ENCODE results near the gene AIDA.
"Not testable (repeated sequence)": the region's sequence is repeated elsewhere in the genome, so short reads cannot be mapped to it uniquely, and the experiment has no call there.

AIDA gene

GRCh38 chr1:222711319-222712252 is 705 bp downstream of the AIDA start:
- DNase-seq: peak; percentile 77

DNA sequence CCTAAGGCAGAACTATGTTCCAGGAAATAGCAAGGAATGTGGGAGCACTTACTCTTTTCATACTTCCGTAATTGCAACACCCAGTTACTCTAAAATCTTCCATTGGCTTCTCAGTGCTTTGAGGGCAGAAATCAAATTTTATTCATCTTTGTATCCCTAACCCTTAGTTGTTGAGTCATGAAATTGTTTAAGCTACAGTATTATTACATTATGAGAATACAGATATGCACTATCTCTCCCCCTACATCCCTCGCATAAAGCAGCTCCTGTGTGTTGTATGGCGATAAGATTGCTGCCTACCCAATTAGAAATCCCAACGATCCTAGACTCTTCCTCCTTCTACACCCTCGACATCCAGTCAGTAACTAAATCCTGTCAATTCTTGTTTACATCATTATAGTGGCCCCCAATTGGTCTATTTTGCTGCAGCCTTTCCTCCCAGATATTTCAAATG is 2.6 kb downstream of the AIDA start:
- DNase-seq: no peak

- DNase-seq: no peak
Measured at GRCh38 chr1:222706815-222707214, 5.5 kb downstream of the AIDA start.

DNA sequence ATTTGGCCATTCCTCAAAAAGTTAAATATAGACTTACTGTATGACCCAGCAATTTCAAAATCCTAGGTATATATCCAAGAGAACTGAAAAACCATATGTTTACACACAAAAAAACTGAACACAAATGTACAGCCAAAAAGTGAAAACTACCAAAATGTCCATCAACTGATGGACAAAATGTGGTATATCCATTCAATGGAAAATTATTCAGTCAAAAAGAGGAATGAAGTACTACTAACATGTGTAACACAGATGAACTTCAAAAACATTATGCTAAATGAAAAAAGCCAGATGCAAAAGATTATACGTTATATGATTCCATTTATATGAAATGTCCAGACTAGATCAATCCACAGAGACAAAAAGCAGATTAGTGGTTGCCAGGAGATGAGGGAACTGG is 8.0 kb downstream of the AIDA start:
- DNase-seq: no peak

- no peak for DNase-seq
Measured at GRCh38 chr1:222702210-222702609, 10.1 kb downstream of the AIDA start.

DNA sequence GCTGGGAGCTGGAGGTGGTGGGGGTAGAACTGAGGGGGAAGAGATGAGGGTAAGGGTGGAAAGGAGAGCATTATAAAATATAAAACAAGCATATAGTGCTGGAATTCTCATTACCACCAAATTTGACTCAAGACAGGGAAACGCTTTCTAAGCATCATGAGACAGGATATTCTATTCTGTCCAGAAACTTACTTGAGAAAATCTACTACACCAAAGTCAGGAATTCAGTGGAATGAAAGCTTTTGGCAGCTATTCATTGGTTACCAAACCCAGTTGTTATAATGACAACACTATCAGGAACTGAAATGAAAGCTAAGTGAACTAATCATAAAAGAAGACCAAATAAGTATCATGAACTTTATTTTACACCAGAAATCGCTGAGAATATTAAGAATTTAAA is 14.5 kb downstream of the AIDA start:
- no peak for DNase-seq

GRCh38 chr1:222697203-222697602 is 15.1 kb downstream of the AIDA start:
- DNase-seq: no peak

DNA sequence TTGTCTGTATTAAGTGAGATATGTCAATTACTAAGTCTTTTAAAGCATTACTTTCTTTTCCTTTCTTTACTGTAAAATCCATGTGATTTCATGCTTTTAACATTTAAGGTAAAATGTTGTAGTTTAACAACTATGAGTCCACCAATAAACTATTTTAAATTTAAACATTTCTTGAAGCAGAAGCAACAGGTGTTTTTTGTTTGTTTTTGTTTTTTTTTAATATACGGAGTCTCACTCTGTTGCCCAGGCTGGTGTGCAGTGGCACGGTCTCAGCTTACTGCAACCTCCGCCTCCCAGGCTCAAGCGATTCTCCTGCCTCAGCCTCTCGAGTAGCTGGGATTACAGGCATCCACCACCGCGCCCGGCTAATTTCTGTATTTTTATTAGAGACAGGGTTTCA is 15.6 kb downstream of the AIDA start:
- no peak for DNase-seq

DNA sequence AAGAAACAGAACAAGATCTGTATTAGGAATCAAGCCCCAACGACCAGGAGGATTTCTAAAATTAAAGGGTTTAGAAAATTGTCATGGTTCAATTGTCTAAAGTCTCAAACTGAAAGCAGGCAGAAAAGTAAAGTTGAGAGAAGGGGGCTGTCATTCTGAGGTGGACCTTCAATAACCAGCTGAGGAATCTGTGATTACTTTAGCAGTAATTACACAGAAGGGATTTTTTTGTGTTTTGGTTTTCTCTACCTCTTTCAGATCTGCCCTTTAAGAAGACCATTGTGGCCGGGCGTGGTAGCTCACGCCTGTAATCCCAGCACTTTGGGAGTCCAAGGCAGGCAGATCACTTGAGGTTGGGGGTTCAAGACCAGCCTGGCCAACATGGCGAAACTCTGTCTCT is 17.4 kb downstream of the AIDA start:
- no peak for DNase-seq

DNA sequence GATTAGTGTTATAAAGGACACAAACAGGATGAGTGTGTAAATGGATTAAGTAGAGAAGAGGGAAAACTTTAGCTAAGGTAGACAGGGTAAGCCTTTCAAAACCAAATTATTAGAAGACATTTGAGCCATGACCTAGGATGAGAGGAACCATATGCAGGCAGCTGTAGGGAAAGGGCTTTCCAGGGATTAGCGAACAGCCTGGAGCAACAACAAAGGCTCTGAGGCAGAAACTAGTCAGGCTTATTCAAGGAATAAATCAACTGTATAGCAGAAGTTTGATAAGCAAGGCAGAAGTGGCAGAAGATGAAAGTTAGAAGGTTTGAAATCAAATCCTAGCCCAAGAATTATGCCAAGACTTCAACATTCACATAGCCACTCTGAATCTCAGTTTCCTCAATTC is 21.3 kb downstream of the AIDA start:
- no peak for DNase-seq

DNA sequence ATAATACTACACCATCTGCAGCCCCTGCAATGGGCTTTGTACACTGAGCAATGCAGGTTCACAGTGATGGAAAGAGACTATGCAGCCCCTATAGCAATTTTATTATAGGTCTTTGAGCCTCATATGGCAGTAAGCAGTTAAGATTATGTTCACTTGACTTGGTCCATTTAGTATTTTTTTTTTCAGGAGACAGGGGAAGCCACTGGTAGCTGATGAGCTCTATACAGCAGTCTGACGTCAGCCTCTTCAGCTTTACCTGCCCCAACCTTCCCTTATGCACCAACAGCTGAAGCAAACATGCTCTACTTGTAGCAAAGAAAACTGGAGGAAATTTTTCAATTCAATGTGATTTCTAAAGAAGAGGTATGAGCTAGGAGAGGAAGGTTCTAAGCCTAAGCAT is 32.2 kb downstream of the AIDA start:
- DNase-seq: no peak

GRCh38 chr1:222670110-222670509 is 42.2 kb downstream of the AIDA start:
- no peak for DNase-seq

GRCh38 chr1:222669107-222669506 is 43.2 kb downstream of the AIDA start:
- not testable (repeated sequence) for DNase-seq

GRCh38 chr1:222668184-222668583 is 44.1 kb downstream of the AIDA start:
- not testable (repeated sequence) for DNase-seq

DNA sequence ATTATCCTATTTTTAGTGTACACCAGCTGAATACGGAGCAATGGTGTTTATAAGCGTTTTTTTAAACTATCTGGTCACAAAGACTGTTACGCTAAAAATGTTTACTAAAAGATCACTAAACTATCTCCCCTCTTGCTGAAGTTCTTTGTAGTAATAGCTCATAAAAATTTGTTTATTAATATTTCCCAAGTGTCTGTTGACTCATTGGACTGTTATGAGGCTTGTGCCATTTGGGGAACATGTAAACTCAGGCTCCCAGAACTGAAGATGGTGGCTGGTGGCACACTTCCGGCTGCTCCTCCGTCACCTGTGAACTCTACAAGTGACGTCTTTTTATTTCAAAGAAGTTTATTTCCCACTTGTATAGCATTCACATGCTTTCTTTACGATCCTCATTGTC is 46.3 kb downstream of the AIDA start:
- no peak for DNase-seq

DNA sequence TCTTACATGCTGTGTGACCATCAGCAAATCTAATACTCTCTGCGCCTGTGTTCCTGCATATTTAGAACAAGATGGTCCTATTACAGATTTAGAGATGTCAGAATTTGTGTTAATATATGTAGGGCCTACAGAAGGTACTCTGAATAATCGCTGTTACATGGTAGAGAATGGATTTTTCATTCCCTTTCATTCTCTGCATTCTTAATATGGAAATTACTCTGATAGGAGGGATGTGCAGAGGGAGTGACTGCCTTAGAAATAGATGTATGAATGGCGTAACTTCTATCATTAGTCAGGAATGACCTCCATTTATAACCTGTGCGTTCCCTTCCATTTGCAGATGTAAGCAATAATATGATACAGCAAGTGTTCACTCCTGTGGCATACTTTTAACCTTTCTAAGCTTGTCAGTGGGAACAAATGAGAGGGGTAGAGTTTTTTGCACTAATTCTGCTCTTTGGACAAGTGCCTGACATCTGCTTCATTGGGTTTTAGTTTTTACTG is 48.8 kb downstream of the AIDA start:
- no peak for DNase-seq

DNA sequence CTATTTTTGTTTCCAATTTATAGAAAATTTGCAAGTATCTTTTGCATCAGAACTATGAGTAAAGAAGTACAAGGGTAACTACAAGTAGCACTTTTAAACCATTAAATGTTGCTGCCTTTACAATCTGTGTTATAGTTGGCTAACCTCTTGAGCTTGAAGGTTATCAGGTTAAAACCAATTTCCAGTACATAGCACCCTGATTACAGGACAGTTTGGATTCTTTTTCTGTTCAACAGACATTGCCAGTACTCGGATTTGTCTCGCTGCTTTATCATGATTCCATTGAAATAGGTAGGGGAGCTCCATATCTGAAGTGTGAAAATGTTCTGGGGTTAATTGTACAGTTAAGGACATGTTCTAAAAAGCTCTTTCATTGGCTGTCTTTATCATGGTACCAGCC is 54.4 kb downstream of the AIDA start:
- no peak for DNase-seq

GRCh38 chr1:222656391-222657155 is 55.7 kb downstream of the AIDA start:
- DNase-seq: no peak

DNA sequence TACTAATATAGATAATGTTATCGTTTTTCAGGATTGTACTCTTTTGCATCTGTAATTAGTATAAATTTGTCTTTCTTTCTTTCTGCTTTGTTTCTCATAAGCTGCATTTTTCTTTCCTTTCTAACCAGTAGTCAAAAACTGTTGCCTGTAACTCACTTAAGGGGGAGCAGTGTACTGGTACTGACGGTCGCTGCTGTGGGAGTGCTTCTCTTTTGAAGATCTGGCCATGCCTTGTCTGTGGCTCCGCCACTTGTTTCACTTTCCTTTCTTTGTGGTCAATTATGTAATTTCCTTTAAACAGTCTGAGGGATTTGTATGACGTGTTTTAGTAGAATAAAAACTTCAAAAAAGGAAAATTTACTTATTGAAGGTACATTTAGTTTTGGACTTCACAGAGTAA is 57.4 kb downstream of the AIDA start:
- peak; percentile 86 for DNase-seq

GRCh38 chr1:222653178-222653827 is 59.0 kb downstream of the AIDA start:
- DNase-seq: peak; percentile 83

- DNase-seq: no peak
Measured at GRCh38 chr1:222652676-222653075, 59.6 kb downstream of the AIDA start.

DNA sequence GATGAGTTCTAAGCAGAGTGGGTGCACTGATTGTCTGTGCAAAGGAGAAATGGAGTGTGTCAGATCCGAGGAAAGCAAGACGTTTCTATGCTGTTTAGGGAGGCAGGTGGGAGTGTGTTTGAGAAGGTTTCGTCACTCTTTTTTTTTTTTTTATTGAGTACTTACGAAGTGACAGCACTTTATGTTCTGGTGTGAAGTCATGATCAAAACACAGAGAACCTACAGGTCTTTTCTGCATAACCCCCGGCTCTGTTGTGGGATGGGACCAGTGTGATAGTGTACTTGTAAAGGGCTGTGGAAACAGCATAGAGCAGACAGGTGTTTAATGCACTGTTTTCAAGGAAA is 67.7 kb downstream of the AIDA start:
- DNase-seq: no peak

DNA sequence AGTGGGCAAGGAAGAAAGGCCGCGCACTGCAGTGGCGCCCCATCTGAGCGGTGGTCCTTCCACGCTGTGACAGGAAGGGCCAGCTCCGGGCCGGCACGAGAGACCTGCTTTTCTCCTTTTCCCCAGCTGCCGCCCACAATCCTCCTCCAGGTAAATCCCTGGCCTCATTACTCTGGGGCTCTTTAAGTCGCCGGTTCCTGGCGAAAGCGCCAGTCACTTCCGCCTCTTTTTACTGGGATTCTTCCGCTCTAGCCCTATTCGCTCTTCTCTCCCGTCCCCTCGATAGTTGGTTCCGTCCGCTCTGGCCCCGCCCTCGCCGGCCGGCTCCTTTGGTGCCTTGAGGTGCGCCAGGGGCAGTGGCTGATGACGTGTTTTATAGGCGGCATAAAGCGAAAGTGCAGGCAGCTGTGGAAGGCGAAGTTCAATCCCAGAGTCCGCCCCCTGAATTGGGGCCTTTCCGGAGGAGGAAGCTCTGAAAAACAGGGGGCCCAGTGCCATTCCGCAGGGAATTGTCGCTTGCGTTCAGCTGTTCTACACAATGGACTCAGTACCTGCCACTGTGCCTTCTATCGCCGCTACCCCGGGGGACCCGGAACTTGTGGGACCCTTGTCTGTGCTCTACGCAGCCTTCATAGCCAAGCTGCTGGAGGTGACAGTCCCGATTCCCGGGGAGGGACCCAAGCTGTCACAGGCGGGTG is 68.2 kb downstream of the AIDA start:
- DNase-seq: peak; percentile 98
